Astrocyte of the cerebellum (primary cell): Measurements from ENCODE around the gene REP15.
"Not testable (repeated sequence)": the region's sequence is repeated elsewhere in the genome, so short reads cannot be mapped to it uniquely, and the experiment has no call there.

Experiments used
- DNase-seq: peaks from one replicate; pipeline ENCODE4 v3.0.0-alpha.2; 2011; ENCODE audit warnings: low read depth
- H3K4me3 ChIP-seq: 2 replicates; pipeline ENCODE4 v1.5.1; 2011; ENCODE audit warnings: mild to moderate bottlenecking, low read depth, low read length, moderate library complexity
- CTCF ChIP-seq: IDR thresholded peaks from 2 replicates; pipeline ENCODE4 v1.5.1; 2012; ENCODE audit warnings: low read length, low read depth, moderate library complexity, mild to moderate bottlenecking; ENCODE audit errors: missing control alignments
- in situ Hi-C: cut with HindIII; loops from 2 replicates; pipeline ENCODE4 v1.10.0; 2017; ENCODE audit warnings: low sequenced_read_pairs

The REP15 gene

GRCh38 chr12:27696293-27696652 is at the start of gene REP15:
TSS of gene REP15 (plus strand) at chr12:27696447. CDS start at chr12:27696563, 116 bp downstream.
- no peak for TF ChIP-seq CTCF
- in situ Hi-C loops = no loop called here
- no peak for DNase-seq
- no peak within 1 kb of the TSS for H3K4me3 ChIP-seq

GRCh38 chr12:27650011-27650410 is 46.2 kb upstream of the REP15 start:
- in situ Hi-C loops = no loop called here
- no peak for TF ChIP-seq CTCF
- H3K4me3 ChIP-seq = no peak overlapping the region
- no peak for DNase-seq

GRCh38 chr12:27651201-27651600 is 45.0 kb upstream of the REP15 start:
- in situ Hi-C loops = no loop called here
- no peak overlapping the region for H3K4me3 ChIP-seq
- no peak for TF ChIP-seq CTCF
- no peak for DNase-seq

GRCh38 chr12:27652174-27652763 is 44.0 kb upstream of the REP15 start:
- peak; percentile 86 for TF ChIP-seq CTCF
- no peak overlapping the region for H3K4me3 ChIP-seq
- in situ Hi-C loops = no loop called here
- peak; percentile 80 for DNase-seq

- H3K4me3 ChIP-seq = no peak overlapping the region
- DNase-seq = no peak
- no peak for TF ChIP-seq CTCF
- in situ Hi-C loops = no loop called here
These were observed 42.6 kb upstream of the REP15 start for GRCh38 chr12:27653661-27654060.

GRCh38 chr12:27655476-27655875 is 40.8 kb upstream of the REP15 start:
- in situ Hi-C loops, H3K4me3 ChIP-seq, DNase-seq: not testable (repeated sequence)

- no peak for DNase-seq
- TF ChIP-seq CTCF = no peak
- in situ Hi-C loops = no loop called here
- H3K4me3 ChIP-seq = no peak overlapping the region
These were observed 39.0 kb upstream of the REP15 start for GRCh38 chr12:27657296-27657695.
